Calu3 (cell line): ENCODE data around the gene CARD14. TPM values are rescaled to one million over a fixed set of nuclear protein-coding genes. Genes with fewer than 3 reads are reported as not detected.

Experiments
- BruUV-seq: library from RNA; stranded (reverse); fragments of 400-500 nt; replicated peaks from 2 replicates; lab custom pipeline; 2021; lab: Mats Ljungman, UMichigan
- CTCF ChIA-PET: fragments of 300-600 bp; sonication (Branson Sonifier 250); formaldehyde crosslinking; loops from one replicate; lab custom pipeline; 2022; ENCODE audit warnings: antibody characterized with exemption; lab: Charles Lee
- DNase-seq: peaks from one replicate; pipeline ENCODE4 v3.0.0; 2022
- H3K27ac Mint-ChIP-seq: one replicate; pipeline ENCODE4 v1.8.0; 2022; ENCODE audit warnings: mixed read lengths; ENCODE audit not compliant: unreplicated experiment
- H3K27me3 Mint-ChIP-seq: one replicate; pipeline ENCODE4 v1.8.0; 2022; ENCODE audit warnings: mixed read lengths; ENCODE audit not compliant: unreplicated experiment
- H3K36me3 Mint-ChIP-seq: one replicate; pipeline ENCODE4 v1.8.0; 2022; ENCODE audit warnings: mild to moderate bottlenecking, moderate library complexity, mixed read lengths; ENCODE audit not compliant: insufficient read depth, unreplicated experiment
- H3K4me1 Mint-ChIP-seq: one replicate; pipeline ENCODE4 v1.8.0; 2022; ENCODE audit warnings: mild to moderate bottlenecking, low read depth, mixed read lengths; ENCODE audit not compliant: unreplicated experiment
- H3K4me3 Mint-ChIP-seq: one replicate; pipeline ENCODE4 v1.8.0; 2022; ENCODE audit warnings: mild to moderate bottlenecking, low read depth, moderate library complexity, mixed read lengths; ENCODE audit not compliant: unreplicated experiment
- H3K9me3 Mint-ChIP-seq: one replicate; pipeline ENCODE4 v1.8.0; 2022; ENCODE audit warnings: low read depth, mixed read lengths; ENCODE audit not compliant: unreplicated experiment
- CTCF ChIP-seq: fragments of 200-600 bp; IDR thresholded peaks from one replicate; pipeline ENCODE4 v1.8.0; 2022; ENCODE audit warnings: antibody characterized with exemption; ENCODE audit not compliant: unreplicated experiment
- intact Hi-C: fragments of 100-400 bp; cut with micrococcal nuclease; formaldehyde crosslinking; loops from one replicate; pipeline ENCODE4 v1.10.0; 2022; ENCODE audit not compliant: unreplicated experiment
- total RNA-seq: library from RNA; stranded (reverse); gene quantifications from 2 replicates; pipeline ENCODE4 v1.2.3, GENCODE V29; 2022

CARD14 gene
- total RNA-seq, 1 experiment from 2014 or later: 7.4 TPM

- intact Hi-C loops: no loop called here
- Mint-ChIP-seq H3K4me3 (no peak overlapping the region), H3K27ac (no peak overlapping the region), H3K36me3 (peaks cover 22% of the 10 kb centered on the region), H3K27me3 (no peaks in the 10 kb centered on the region), H3K9me3 (no peaks in the 10 kb centered on the region), H3K4me1 (peaks cover 38% of the 10 kb centered on the region)
- DNase-seq: no peak
- TF ChIP-seq CTCF: no peak
- CTCF ChIA-PET: no interaction called here
- no TSS peak for BruUV-seq
Observed at GRCh38 chr17:80173126-80173525, 3.3 kb downstream of the CARD14 start.

- Mint-ChIP-seq H3K27me3 (no peaks in the 10 kb centered on the region), H3K4me1 (peaks cover 33% of the 10 kb centered on the region), H3K27ac (no peak overlapping the region), H3K36me3 (peaks cover 19% of the 10 kb centered on the region), H3K9me3 (no peaks in the 10 kb centered on the region), H3K4me3 (no peak overlapping the region)
- no TSS peak for BruUV-seq
- CTCF ChIA-PET: no interaction called here
- no peak for TF ChIP-seq CTCF
- intact Hi-C loops: no loop called here
- DNase-seq: no peak
Observed at GRCh38 chr17:80173916-80174315, 4.1 kb downstream of the CARD14 start.

- no peaks in the 10 kb centered on the region for H3K27me3 Mint-ChIP-seq
- no peak overlapping the region for H3K27ac Mint-ChIP-seq
- no peak overlapping the region for H3K4me3 Mint-ChIP-seq
- H3K4me1 Mint-ChIP-seq: peaks cover 10% of the 10 kb centered on the region
- CTCF ChIA-PET: no interaction called here
- intact Hi-C loops: no loop called here
- no TSS peak for BruUV-seq
- H3K9me3 Mint-ChIP-seq: no peaks in the 10 kb centered on the region
- H3K36me3 Mint-ChIP-seq: peaks cover 6% of the 10 kb centered on the region
- DNase-seq: no peak
- no peak for TF ChIP-seq CTCF
Observed at GRCh38 chr17:80176757-80177156, 6.9 kb downstream of the CARD14 start.

GRCh38 chr17:80177986-80178595 is 8.3 kb downstream of the CARD14 start:
- no peak overlapping the region for H3K27ac Mint-ChIP-seq
- CTCF ChIA-PET: no interaction called here
- peaks cover 10% of the 10 kb centered on the region for H3K4me1 Mint-ChIP-seq
- H3K9me3 Mint-ChIP-seq: no peaks in the 10 kb centered on the region
- no TSS peak for BruUV-seq
- no peak overlapping the region for H3K4me3 Mint-ChIP-seq
- H3K27me3 Mint-ChIP-seq: no peaks in the 10 kb centered on the region
- peaks cover 6% of the 10 kb centered on the region for H3K36me3 Mint-ChIP-seq
- TF ChIP-seq CTCF: no peak
- intact Hi-C loops: no loop called here
- DNase-seq: no peak
